HG02588 (cell line): ENCODE data around the gene LBX1.

ENCODE experiments used
- ATAC-seq: cut with Tn5 transposase; IDR thresholded peaks from one replicate; pipeline ENCODE4 v1.9.1; 2021; ENCODE audit warnings: mild to moderate bottlenecking, moderate library complexity; ENCODE audit not compliant: unreplicated experiment

Gene LBX1

DNA sequence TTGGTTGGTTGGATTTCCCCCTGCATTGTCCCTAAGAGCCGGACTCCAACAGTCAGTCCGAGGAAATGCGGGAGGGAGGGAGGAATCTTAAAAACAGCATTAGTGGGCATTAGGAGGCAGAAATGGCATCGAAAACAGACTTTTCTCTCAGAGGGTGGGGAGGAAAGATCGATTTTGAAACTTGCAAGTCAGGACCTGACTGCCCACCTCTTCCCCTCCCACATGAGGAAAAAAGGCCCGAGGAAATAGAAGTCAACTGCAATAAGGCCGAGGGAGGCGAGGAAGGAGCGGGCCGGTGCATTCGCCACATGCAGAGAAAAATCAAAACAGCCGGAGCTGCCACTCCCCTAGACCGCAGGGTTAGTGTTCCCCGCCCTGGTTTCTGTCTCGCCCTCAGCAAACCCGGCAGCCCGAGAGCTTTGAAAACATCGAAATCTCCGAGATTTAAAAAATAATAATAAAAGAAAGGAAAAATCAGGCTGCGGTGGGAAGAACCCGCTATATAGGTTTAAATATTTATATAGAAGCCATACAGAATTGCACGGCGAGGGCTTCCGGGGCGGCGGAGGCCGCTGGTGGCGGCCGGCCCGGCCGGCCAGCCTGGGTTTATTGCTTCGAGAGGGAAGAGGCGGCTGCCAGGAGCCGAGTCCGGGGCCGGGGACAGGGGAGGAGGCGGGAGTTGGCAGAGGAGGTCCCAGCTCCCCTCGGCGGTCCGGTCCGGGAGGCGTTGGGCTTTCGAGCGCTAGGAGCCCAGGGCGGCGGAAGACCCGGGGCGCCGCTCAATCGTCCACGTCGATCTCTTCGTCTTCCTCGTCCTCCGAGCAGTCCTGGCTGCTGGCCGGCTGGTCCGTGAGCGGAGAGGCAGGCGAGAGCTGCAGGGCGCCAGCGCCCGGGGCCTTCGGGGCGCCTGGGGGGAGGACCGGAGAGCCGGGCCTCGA, 2.5 kb downstream of the LBX1 start:
- no peak for ATAC-seq

DNA sequence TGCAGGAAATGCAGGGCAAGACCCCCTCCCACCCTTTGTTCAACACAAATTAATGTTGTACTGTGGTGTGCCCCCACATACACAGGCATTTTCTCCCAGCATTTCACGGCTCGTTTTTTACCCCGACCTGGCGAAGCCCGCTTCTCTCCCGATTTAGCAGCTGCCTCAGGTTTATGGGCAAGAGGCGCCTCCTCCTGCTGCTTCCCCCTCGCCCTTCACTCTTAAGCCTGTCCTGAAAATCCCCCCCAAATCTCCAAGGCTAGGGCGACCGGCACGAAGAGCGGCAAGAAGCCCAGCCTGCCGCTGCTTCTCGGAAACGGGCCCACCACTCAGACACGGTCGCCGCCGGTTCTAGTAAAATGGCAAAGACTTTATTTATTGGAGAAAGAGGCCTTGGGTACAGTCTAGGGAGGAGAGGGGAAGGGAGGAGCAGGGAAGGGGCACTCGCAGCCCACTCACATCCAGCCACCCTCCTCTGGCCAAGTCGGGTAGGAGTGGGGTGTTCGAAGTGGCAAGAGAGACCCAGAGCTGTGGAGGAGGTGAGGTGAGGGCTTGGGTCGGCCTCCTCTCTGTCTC, 3.3 kb downstream of the LBX1 start:
- no peak for ATAC-seq

- ATAC-seq, result no peak
These were observed 4.1 kb downstream of the LBX1 start for GRCh38 chr10:101224910-101225823.

DNA sequence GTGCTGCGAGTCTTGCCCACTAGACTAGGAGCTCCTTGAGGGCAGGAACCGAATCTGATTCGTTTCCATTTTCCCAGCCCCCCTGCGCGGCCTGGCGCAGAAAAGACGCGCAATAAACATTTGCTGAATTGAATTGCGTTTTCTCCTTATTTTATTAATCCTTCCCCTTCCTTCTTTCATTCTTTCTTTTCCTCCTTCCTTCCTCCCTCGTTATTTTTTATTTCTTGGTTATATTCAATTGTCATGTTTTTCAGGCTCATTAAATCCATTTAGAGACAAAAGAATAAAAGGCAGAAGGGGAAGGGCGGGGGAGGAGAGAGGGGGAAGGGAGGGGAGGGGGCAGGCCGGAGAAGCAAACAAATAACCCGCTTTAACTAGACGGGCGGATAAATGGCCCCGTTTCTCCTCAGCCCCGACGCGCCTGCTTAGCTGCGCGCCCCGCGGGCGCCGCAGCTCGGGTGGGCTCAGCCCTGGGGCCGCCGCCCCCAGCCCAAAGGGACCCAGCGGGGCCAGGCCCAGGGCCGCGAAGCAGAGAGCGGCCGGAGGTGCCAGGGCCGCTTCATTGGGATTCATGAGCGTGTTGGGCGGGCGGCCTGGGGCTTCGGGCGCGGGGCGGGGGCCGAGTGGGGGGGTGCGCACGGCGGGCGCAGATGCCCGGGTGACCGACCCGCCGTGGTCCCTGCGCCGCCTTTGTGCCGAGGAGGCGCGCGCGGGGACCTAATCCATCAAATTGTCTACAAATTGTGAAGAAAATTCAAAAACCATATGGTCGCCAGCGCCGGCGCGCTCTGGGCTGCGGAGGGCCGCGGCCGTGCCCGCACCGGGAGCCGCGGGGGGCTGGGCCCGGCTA, 5.0 kb downstream of the LBX1 start:
- no peak for ATAC-seq

- ATAC-seq, result no peak
These were observed 5.8 kb downstream of the LBX1 start for GRCh38 chr10:101223274-101224059.

GRCh38 chr10:101222683-101223273, 6.5 kb downstream of the LBX1 start:
- no peak for ATAC-seq

DNA sequence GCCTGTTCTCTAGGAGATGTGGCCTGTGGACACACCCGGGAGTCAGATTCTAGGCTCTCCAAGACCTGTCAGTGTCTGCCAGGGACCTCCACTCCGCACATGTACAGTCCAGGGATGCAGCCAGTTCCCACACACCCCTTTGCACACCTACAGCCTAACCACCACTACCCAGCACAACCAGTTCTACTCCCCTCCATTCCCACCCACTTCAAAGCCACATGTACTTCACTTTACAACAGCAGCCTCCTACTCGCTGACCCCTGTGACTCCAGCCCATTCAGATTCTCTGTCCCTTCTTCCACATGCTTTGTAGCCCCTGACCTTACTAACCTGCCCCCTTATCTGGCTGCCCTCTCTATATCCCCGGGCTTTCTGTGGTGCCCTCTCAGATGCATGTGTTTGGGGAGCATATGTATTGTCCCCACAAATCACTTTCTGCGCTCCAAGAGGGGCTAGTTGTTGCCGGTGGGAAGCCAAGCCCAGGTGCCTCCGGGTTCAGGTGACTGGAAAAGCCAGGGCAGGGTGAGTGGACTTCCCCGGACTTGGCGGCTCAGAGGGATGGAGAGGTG, 7.2 kb downstream of the LBX1 start:
- ATAC-seq, result no peak

GRCh38 chr10:101221549-101221948, 7.7 kb downstream of the LBX1 start:
- no peak for ATAC-seq

- no peak for ATAC-seq
These were observed 9.3 kb downstream of the LBX1 start for GRCh38 chr10:101219946-101220451.

DNA sequence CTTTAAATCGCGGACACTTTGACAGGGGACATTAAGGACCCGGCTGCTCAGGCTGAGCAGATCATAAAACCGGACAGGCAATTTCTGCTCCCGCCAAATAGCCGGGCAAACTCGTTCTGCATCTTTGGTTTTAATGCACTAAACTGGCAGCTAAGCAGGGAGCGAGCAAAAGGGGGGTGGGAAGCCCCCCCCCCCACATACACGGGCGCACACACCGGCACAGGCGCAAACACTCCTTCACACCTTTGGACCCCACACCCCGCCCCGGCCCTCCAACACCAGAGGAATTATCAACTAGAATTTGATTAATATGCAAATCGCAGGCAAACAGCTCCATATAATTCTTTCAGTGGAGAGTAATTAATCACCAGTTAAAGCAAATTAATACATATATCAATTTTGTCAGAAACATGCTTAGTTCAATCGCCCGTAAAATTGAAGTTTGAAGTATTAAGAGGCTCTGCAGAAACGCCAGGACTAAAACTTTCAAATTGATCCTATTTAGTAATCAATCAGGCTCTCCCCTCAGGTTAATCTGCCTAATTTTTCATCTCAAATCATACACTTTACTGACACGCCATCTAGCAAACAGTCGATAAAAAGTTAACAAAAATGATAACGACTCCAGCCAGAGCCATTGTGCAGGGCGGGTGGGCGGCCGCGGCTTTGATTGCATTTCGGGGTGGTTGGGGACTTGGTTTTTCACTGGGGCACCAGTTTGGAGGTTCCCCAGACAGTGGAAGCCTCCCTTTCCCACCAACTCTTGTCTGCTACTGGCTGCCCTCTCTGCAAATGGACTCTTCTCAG, 9.9 kb downstream of the LBX1 start:
- no peak for ATAC-seq

- no peak for ATAC-seq
These were observed 10.7 kb downstream of the LBX1 start for GRCh38 chr10:101218351-101219138.

- no peak for ATAC-seq
These were observed 11.6 kb downstream of the LBX1 start for GRCh38 chr10:101217450-101218281.

DNA sequence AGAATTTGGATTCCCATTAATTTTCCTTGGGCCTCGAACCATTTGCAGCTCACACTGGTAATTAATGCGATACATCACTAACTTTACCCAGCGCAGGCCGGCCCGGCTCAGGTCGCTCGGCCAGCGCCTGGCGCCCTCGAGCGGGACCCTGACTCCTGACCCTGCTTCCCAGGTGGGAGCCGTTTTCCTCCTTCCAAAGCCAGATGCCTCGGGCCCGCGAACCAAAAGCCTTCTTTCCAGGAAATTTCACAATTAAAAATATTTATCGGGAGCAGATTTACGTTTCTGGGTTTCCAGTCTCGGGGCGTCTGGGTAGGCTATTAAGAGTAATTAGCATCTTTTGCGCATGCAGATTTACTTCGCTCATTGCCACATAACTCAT, 12.2 kb downstream of the LBX1 start:
- no peak for ATAC-seq

DNA sequence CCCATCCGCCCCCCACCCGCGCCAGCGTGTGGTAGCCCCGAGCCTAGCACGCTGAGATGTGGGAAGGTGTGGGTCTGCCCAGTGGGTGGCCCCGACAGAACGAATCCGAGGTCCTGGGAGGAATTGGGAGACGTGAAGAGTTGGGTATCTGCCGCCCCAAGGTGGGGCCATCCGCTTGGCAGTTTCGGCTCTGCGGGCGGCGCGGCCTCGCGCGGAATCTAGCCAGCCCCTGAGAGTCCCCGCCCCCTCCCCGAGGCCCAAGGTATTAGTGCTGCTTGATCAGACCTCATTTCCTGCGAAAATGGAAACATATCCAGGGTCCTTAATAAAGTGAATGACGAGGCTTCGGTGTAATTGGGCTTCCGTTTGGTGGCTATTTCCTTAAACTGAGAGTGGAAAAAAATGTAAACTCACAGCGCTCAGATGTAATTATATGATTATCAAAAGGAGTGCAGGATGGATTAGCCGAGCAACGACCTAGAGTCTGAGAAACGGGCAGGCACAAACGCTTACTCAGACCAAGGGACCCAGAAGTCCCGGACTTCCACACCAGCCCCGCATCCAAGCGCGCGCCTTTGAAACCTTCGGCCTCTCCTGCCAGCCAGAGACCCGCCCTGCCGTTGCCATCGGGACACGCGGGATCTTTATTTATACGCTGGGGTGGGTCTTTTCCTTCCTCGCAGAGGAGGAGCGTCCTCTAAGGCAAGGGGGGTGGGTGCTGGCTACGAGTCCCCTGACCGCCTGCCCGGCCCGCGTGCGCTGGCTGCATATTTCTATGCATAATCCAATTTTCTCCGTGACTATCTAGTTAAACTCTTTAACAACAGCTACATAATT, 12.8 kb downstream of the LBX1 start:
- no peak for ATAC-seq

DNA sequence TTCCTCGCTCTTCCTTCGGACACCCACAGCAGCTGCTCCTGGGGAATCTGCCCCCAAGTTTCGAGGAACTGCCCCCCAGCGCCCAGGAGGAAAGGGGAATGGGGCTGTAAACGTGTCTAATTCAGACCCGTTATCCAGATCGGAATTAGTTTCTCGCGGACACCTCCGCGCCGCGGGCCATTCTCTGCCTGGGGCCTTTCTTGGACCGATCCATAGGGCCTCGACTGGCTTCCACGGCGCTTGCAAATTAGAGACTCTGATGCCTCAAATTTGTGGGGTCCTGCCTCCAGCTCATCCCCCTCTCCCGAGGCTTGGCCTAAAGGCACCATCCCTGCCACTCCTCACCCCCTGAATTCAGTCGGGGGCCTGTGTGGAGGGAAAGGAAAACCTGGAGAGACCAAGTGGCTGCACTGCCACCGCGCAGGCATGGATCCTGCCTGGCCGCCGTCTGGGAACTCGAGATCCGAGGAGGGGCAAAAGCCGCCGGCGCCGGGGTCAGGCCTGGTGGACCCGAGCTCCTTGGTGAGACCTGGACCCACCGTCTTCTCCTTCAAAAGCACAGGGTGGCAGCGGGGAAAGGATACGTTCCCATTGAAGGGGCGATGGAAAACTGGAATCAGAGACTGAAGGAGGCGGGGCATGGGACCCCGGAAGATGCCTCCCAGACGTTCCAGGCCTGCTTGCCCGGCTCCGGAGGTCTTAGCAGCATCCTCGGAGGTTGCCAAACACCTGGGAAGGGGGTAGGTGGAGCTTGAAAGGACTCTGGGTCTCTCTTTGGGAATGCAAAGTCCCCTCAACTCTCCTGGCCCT, 13.7 kb downstream of the LBX1 start:
- ATAC-seq, result no peak
